ENCODE results near the gene PTPN23. TPM values are rescaled to one million over a fixed set of nuclear protein-coding genes. Genes with fewer than 3 reads are reported as not detected.

The PTPN23 gene
- total and polyA plus RNA-seq, 10 donors, result 5.0 to 195 (median 39.9) TPM

DNA sequence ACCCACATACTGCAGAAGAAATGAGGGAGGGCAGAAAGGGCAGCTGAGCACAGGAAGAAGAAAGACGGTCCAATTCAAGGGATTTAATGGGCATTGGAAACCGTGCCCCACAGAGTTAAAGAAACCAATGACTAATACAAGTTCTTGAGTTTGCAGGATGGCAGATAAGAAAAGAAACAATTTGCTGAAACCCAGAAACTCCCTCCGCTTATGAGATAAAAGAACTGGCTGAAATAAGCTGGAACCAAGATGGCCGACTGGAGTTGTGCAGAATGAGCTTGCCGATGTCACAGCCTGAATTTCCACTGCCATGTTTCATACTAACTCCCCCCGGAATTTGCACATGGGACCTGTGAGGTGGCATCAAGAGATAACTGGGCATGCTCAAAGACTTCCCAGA is 47.8 kb downstream of the PTPN23 start:
- no peak for TF ChIP-seq POLR2AphosphoS5 (IDR thresholded peaks at IDR 0.05)
- no peak for TF ChIP-seq POLR2A (IDR thresholded peaks at IDR 0.05)
- TF ChIP-seq, protein P1, sequence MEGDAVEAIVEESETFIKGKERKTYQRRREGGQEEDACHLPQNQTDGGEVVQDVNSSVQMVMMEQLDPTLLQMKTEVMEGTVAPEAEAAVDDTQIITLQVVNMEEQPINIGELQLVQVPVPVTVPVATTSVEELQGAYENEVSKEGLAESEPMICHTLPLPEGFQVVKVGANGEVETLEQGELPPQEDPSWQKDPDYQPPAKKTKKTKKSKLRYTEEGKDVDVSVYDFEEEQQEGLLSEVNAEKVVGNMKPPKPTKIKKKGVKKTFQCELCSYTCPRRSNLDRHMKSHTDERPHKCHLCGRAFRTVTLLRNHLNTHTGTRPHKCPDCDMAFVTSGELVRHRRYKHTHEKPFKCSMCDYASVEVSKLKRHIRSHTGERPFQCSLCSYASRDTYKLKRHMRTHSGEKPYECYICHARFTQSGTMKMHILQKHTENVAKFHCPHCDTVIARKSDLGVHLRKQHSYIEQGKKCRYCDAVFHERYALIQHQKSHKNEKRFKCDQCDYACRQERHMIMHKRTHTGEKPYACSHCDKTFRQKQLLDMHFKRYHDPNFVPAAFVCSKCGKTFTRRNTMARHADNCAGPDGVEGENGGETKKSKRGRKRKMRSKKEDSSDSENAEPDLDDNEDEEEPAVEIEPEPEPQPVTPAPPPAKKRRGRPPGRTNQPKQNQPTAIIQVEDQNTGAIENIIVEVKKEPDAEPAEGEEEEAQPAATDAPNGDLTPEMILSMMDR (IDR thresholded peaks at IDR 0.05 in 8 of 11, conservative IDR thresholded peaks at IDR 0.05 in 3 of 11), result no peak
- peaks cover 0 to 99% (median 62%) of the 10 kb centered on the region in 6 donors for H3K36me3 ChIP-seq
- no peaks in the 10 kb centered on the region for H3K27me3 ChIP-seq (replicated peaks in 1 of 7)
- intact Hi-C loops (cut with DNase I; ENCODE audit: low total_unique reads), result no loop called here
- 75 to 94% (median 93%) methylated on average over 6 of the region's 6 CpGs for WGBS, 5 donors
- no peaks in the 10 kb centered on the region for H3K4me1 ChIP-seq
- no peaks in the 10 kb centered on the region for H3K9me3 ChIP-seq
- H3K27ac ChIP-seq, result no peak overlapping the region
- H3K4me3 ChIP-seq, result no peak overlapping the region
- no peak for DNase-seq

DNA sequence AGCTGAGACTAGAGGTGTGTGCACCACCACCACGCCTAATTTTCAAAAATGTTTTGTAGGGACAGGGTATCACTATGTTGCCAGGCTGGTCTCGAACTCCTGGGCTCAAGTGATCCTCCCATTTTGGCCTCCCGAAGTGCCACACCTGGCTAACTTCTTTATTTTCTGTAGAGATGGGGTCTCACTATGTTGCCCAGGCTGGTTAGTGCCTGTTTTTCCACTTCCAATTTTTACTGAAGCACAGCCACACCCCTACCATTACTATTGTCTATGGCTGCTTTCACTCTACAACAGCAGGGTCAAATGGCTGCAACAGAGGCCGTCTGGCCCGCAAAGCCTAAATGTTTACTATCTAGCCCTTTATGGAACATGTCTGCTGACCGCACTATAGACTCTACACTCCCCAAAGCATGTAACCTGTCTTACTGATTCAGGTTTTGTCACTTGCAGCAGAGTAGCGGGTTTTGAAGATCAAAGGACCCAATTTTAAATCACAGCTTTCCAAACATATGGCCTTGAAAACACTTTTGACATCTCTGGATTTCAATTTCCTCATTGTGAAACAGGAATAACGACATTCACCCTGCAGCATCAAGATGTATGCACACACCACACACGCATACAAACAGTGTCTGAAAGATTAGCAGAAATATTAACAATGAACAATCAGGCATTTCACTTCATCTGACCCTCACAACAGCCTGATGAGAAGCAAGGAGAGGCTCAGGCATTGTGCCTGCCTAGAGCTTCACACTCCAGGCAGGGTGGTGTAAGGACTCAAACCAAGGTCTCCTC is 48.9 kb downstream of the PTPN23 start:
- intact Hi-C loops (cut with DNase I; ENCODE audit: low total_unique reads), result no loop called here
- Histone ChIP-seq H3K9me3 (no peaks in the 10 kb centered on the region), H3K36me3 (peaks cover 0 to 99% (median 63%) of the 10 kb centered on the region in 6 donors), H3K27me3 (replicated peaks in 1 of 7) (no peaks in the 10 kb centered on the region), H3K4me3 (no peak overlapping the region), H3K27ac (no peak overlapping the region), H3K4me1 (no peaks in the 10 kb centered on the region)
- 82 to 94% (median 89%) methylated on average over 9 of the region's 9 CpGs for WGBS, 5 donors
- TF ChIP-seq, protein P1 (IDR thresholded peaks at IDR 0.05 in 8 of 11, conservative IDR thresholded peaks at IDR 0.05 in 3 of 11), result no peak
- no peak for TF ChIP-seq POLR2A (IDR thresholded peaks at IDR 0.05)
- no peak for TF ChIP-seq POLR2AphosphoS5 (IDR thresholded peaks at IDR 0.05)
- DNase-seq, result no peak

DNA sequence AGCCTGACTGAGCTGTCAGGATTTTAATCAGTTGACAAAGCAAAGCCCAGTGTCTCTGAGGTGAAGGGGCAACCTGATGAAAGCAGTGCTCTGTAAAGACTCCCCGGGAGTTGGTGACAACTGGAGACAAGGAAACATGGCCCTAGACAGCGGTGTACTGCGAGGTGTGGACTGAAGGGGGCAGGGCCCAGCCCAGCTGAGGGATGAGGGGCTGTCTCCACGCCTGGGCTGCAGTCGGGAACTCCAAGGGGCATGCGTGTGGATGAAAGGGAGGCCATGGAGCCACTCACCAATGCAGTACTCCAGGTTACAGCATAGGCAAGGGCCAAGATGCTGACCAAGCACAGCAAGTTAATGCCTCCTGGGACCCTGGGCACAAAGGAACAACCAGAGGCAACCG is 49.8 kb downstream of the PTPN23 start:
- peak in 1 of 3 donors; percentile 11 for TF ChIP-seq POLR2AphosphoS5 (IDR thresholded peaks at IDR 0.05)
- no peak for TF ChIP-seq POLR2A (IDR thresholded peaks at IDR 0.05)
- no peaks in the 10 kb centered on the region for H3K27me3 ChIP-seq (replicated peaks in 1 of 7)
- peaks cover 0 to 96% (median 59%) of the 10 kb centered on the region in 6 donors for H3K36me3 ChIP-seq
- no peaks in the 10 kb centered on the region for H3K9me3 ChIP-seq
- no peak overlapping the region for H3K4me3 ChIP-seq
- 91 to 95% (median 94%) methylated on average over 7 of the region's 7 CpGs for WGBS, 5 donors
- intact Hi-C loops (cut with DNase I; ENCODE audit: low total_unique reads), result no loop called here
- DNase-seq, result peak; percentile 38
- H3K27ac ChIP-seq, result no peak overlapping the region
- no peaks in the 10 kb centered on the region for H3K4me1 ChIP-seq

DNA sequence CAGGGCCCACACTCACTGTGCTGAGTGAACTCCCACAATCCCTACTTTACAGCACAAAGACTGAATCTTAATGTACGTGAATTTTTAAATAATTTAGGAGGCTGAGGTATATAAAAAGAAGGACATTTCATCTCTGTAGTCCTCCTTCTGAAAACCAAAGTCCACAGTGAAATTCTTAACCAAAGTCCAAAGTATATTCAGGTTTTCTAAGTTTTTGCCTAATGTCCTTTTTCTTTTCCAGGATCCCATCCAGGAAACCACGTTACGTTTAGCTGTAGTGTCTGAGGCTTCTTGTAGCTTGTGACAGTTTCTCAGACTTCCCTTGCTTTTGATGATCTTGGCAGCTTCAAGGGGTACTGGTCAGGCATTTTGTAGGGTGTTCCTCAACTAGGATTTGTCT is 50.4 kb downstream of the PTPN23 start:
- Histone ChIP-seq H3K36me3 (peaks cover 0 to 96% (median 53%) of the 10 kb centered on the region in 6 donors), H3K9me3 (no peaks in the 10 kb centered on the region), H3K27ac (no peak overlapping the region), H3K4me3 (no peak overlapping the region), H3K4me1 (no peaks in the 10 kb centered on the region), H3K27me3 (replicated peaks in 1 of 7) (no peaks in the 10 kb centered on the region)
- TF ChIP-seq, protein P1 (IDR thresholded peaks at IDR 0.05 in 8 of 11, conservative IDR thresholded peaks at IDR 0.05 in 3 of 11), result no peak
- no peak for TF ChIP-seq POLR2AphosphoS5 (IDR thresholded peaks at IDR 0.05)
- TF ChIP-seq POLR2A (IDR thresholded peaks at IDR 0.05), result no peak
- 69 to 83% (median 73%) methylated on average over 3 of the region's 3 CpGs for WGBS, 5 donors
- intact Hi-C loops (cut with DNase I; ENCODE audit: low total_unique reads), result no loop called here
- no peak for DNase-seq

All from spleen (tissue), 11 donors.